ENCODE measurements around the gene TMEM187.

- TF ChIP-seq CTCF (IDR thresholded peaks at IDR 0.05): no peak
- TF ChIP-seq POLR2A (IDR thresholded peaks at IDR 0.05): no peak
- no peak for TF ChIP-seq EP300 (IDR thresholded peaks at IDR 0.05)
These were observed 27.8 kb upstream of the TMEM187 start for GRCh38 chrX:153944800-153945150.

Measured in sigmoid colon (tissue), 4 donors.